Caco-2 (cell line): ENCODE results near the gene PHIP. TPM values are rescaled to one million over a fixed set of nuclear protein-coding genes. Genes with fewer than 3 reads are reported as not detected.

Experiments
- BruUV-seq: library from RNA; stranded (reverse); fragments of 400-500 nt; replicated peaks from 2 replicates; lab custom pipeline; 2021; lab: Mats Ljungman, UMichigan
- CTCF ChIA-PET: fragments of 300-600 bp; sonication (Branson Sonifier 250); formaldehyde crosslinking; loops from one replicate; lab custom pipeline; 2022; ENCODE audit warnings: antibody characterized with exemption; lab: Charles Lee
- POLR2A ChIA-PET: fragments of 300-600 bp; sonication (Branson Sonifier 250); formaldehyde crosslinking; loops from one replicate; lab custom pipeline; 2022; ENCODE audit warnings: antibody characterized with exemption; lab: Charles Lee
- DNase-seq, 2 experiments: peaks; one replicate each; pipeline versions ENCODE4 v3.0.0 to v3.0.0-alpha.2; 2020 to 2022
- H3K27me3 ChIP-seq: replicated peaks from 2 replicates; pipeline ENCODE4 v1.6.0; 2011; ENCODE audit warnings: low read length; ENCODE audit not compliant: control insufficient read depth, insufficient read depth
- H3K36me3 ChIP-seq: 2 replicates; pipeline ENCODE4 v1.5.1; 2011; ENCODE audit warnings: low read length; ENCODE audit not compliant: control insufficient read depth, insufficient read depth
- H3K4me1 ChIP-seq: fragments of 250-450 bp; sonication (Bioruptor Pico); 2 replicates; pipeline ENCODE4 v1.5.1; 2020; ENCODE audit warnings: mild to moderate bottlenecking
- H3K4me3 ChIP-seq: 2 replicates; pipeline ENCODE4 v1.5.1; 2011; ENCODE audit warnings: low read depth, mild to moderate bottlenecking, control low read depth, low read length
- H3K9me3 ChIP-seq: fragments of 250-450 bp; sonication (Bioruptor Pico); 2 replicates; pipeline ENCODE4 v1.5.1; 2020; ENCODE audit warnings: mild to moderate bottlenecking, moderate library complexity
- H3K27ac Mint-ChIP-seq: one replicate; pipeline ENCODE4 v1.8.0; 2022; ENCODE audit warnings: mixed read lengths; ENCODE audit not compliant: unreplicated experiment
- H3K27me3 Mint-ChIP-seq: one replicate; pipeline ENCODE4 v1.8.0; 2022; ENCODE audit warnings: mixed read lengths; ENCODE audit not compliant: insufficient read depth, unreplicated experiment
- H3K36me3 Mint-ChIP-seq: one replicate; pipeline ENCODE4 v1.8.0; 2022; ENCODE audit warnings: mild to moderate bottlenecking, mixed read lengths; ENCODE audit not compliant: insufficient read depth, unreplicated experiment
- H3K4me1 Mint-ChIP-seq: one replicate; pipeline ENCODE4 v1.8.0; 2022; ENCODE audit warnings: low read depth, mixed read lengths; ENCODE audit not compliant: unreplicated experiment
- H3K4me3 Mint-ChIP-seq: one replicate; pipeline ENCODE4 v1.8.0; 2022; ENCODE audit warnings: mild to moderate bottlenecking, moderate library complexity, mixed read lengths; ENCODE audit not compliant: unreplicated experiment
- H3K9me3 Mint-ChIP-seq: one replicate; pipeline ENCODE4 v1.8.0; 2022; ENCODE audit warnings: mixed read lengths; ENCODE audit not compliant: unreplicated experiment
- intact Hi-C: fragments of 100-400 bp; cut with micrococcal nuclease; formaldehyde crosslinking; loops from one replicate; pipeline ENCODE4 v1.10.0; 2022; ENCODE audit not compliant: unreplicated experiment
- total RNA-seq: library from RNA; stranded (reverse); gene quantifications from 2 replicates; pipeline ENCODE4 v1.2.3, GENCODE V29; 2022
- TF ChIP-seq, protein P1 (sequence below), 2 experiments: fragments of 200-600 bp in 1 of 2; IDR thresholded peaks; 1 replicate in 1 of 2; 2 replicates in 1 of 2; pipeline versions ENCODE4 v1.5.1 to v1.8.0; 2011 to 2022; ENCODE audit warnings: antibody characterized with exemption in 1 of 2, control low read depth in 1 of 2, inconsistent platforms in 1 of 2, low read depth in 1 of 2, low read length in 1 of 2, mild to moderate bottlenecking in 1 of 2, moderate library complexity in 1 of 2; ENCODE audit not compliant: insufficient read depth in 1 of 2, severe bottlenecking in 1 of 2, unreplicated experiment in 1 of 2

PHIP gene
- total RNA-seq, 1 experiment from 2014 or later: 31.2 TPM

DNA sequence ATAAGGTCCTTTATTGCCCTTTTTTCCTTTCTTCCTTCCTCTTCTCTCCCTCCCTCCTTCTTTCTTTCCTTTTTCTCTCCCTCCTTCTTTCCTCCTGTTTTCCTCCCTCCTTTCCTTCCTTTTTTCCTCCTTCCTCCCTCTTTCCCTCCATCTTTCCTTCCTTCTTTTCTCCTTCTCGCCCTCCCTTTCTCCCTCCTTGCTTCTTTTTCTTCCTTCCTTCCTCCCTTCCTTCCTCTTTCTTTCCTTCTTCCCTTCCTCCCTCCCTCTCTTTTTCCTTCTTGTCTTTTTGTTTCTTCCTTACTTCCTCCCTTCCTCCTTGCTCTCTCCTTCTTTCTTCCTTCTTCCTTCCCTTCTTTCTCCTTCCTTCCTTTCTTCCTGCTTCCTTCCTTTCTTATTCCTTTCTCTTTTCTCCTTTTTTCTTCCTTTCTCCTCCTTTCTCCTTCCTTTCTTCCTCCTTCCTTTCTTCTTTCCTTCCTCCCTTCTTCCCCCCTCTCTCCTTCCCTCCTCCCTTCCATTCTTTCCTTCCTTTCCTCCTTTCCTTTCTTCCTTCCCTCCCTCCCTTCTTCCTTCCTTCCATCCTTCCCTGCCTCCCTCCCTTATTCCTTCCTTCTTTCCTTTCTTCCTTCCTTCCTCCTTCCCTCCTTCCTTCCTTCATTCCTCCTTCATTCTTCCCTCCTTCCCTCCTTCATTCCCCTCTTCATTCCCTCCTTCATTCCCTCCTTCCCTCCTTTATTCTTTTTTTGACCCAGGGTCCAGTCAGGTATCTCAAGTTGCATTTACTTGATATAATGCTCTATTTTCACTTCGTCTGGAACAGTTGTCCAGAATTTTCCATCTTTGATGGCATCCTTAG lies 11.7 kb upstream of the PHIP start:
- Mint-ChIP-seq H3K36me3 (no peaks in the 10 kb centered on the region), H3K27me3 (no peaks in the 10 kb centered on the region), H3K9me3 (no peaks in the 10 kb centered on the region), H3K4me1 (no peaks in the 10 kb centered on the region), H3K4me3 (no peak overlapping the region), H3K27ac (no peak overlapping the region)
- H3K27me3 ChIP-seq: no peaks in the 10 kb centered on the region
- H3K4me3 ChIP-seq: no peak overlapping the region
- TF ChIP-seq, protein P1, sequence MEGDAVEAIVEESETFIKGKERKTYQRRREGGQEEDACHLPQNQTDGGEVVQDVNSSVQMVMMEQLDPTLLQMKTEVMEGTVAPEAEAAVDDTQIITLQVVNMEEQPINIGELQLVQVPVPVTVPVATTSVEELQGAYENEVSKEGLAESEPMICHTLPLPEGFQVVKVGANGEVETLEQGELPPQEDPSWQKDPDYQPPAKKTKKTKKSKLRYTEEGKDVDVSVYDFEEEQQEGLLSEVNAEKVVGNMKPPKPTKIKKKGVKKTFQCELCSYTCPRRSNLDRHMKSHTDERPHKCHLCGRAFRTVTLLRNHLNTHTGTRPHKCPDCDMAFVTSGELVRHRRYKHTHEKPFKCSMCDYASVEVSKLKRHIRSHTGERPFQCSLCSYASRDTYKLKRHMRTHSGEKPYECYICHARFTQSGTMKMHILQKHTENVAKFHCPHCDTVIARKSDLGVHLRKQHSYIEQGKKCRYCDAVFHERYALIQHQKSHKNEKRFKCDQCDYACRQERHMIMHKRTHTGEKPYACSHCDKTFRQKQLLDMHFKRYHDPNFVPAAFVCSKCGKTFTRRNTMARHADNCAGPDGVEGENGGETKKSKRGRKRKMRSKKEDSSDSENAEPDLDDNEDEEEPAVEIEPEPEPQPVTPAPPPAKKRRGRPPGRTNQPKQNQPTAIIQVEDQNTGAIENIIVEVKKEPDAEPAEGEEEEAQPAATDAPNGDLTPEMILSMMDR (IDR thresholded peaks at IDR 0.05; ENCODE audit: insufficient read depth in 1 of 2, low read depth in 1 of 2, low read length in 1 of 2, severe bottlenecking in 1 of 2, unreplicated experiment in 1 of 2): no peak
- ChIA-PET CTCF (no interaction called here), POLR2A (no interaction called here)
- intact Hi-C loops: no loop called here
- no peaks in the 10 kb centered on the region for H3K4me1 ChIP-seq
- H3K36me3 ChIP-seq: no peaks in the 10 kb centered on the region
- no TSS peak for BruUV-seq
- DNase-seq: no peak
- H3K9me3 ChIP-seq: no peaks in the 10 kb centered on the region

DNA sequence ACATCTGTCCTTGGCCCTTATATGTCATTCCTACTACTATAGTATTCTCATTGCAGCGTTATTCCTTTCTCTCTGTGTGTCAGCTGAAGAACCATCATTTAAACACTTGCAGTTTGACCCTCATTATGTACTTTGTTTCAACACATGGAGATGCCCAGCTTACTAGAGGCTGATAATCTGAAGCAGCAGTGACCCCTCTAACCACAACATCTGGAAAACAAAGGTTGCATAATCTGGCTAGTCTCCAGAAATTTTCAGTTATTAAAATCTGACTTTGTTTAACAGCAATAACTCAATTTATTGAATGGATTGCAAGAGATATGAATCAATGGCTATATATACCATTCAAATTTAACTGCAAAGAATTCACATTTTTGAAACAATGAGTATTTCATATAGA lies 6.6 kb upstream of the PHIP start:
- H3K27me3 ChIP-seq: no peaks in the 10 kb centered on the region
- POLR2A ChIA-PET: no interaction called here
- H3K4me3 ChIP-seq: no peak overlapping the region
- H3K4me1 ChIP-seq: no peaks in the 10 kb centered on the region; the same call in 1 of the 2 replicates
- Mint-ChIP-seq H3K4me3 (no peak overlapping the region), H3K4me1 (no peaks in the 10 kb centered on the region), H3K27ac (no peak overlapping the region), H3K36me3 (no peaks in the 10 kb centered on the region), H3K9me3 (no peaks in the 10 kb centered on the region), H3K27me3 (no peaks in the 10 kb centered on the region)
- BruUV-seq: no TSS peak
- H3K9me3 ChIP-seq: no peaks in the 10 kb centered on the region
- intact Hi-C loops: no loop called here
- TF ChIP-seq, protein P1 (IDR thresholded peaks at IDR 0.05; ENCODE audit: insufficient read depth in 1 of 2, low read depth in 1 of 2, low read length in 1 of 2, severe bottlenecking in 1 of 2, unreplicated experiment in 1 of 2): no peak
- CTCF ChIA-PET: no interaction called here
- H3K36me3 ChIP-seq: no peaks in the 10 kb centered on the region
- DNase-seq: no peak

DNA sequence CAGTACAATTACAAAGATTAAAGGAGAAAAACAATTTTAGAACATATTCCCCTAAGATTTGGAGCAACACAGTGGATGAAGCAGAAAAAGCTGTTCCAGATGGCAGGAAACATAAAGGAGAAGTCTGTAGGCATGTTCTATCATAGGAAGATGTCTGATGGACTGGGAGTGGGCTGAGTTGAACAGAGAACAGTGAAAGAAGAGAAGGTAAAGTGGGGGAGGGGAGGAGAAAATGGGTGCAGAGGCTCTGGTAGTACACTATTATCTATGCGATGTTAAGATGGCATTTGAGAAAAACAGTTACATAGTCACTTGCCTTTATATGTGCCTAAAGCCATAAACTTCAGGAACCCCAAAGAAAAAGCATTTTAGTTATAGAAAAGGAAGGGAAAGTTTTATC lies 4.2 kb upstream of the PHIP start:
- Histone ChIP-seq H3K4me3 (no peak overlapping the region), H3K4me1 (no peaks in the 10 kb centered on the region; the same call in 1 of the 2 replicates), H3K27me3 (no peaks in the 10 kb centered on the region), H3K9me3 (no peaks in the 10 kb centered on the region), H3K36me3 (no peaks in the 10 kb centered on the region)
- BruUV-seq: no TSS peak
- Mint-ChIP-seq H3K27me3 (no peaks in the 10 kb centered on the region), H3K27ac (no peak overlapping the region), H3K4me1 (no peaks in the 10 kb centered on the region), H3K36me3 (peaks cover 13% of the 10 kb centered on the region), H3K4me3 (no peak overlapping the region), H3K9me3 (no peaks in the 10 kb centered on the region)
- TF ChIP-seq, protein P1 (IDR thresholded peaks at IDR 0.05; ENCODE audit: insufficient read depth in 1 of 2, low read depth in 1 of 2, low read length in 1 of 2, severe bottlenecking in 1 of 2, unreplicated experiment in 1 of 2): no peak
- intact Hi-C loops: no loop called here
- ChIA-PET POLR2A (no interaction called here), CTCF (no interaction called here)
- DNase-seq: no peak
